HepG2 (cell line): ENCODE data around the gene ZNF433. TPM values are rescaled to one million over a fixed set of nuclear protein-coding genes. Genes with fewer than 3 reads are reported as not detected.

Experiments used
- CEBPG ChIP-seq: IDR thresholded peaks from 2 replicates; pipeline ENCODE4 v1.6.1; 2016
- GFI1 ChIP-seq: sonication (generic); formaldehyde crosslinking; IDR thresholded peaks from 2 replicates; pipeline ENCODE4 v1.5.0; 2020; ENCODE audit warnings: missing genetic modification reagents, mild to moderate bottlenecking, borderline replicate concordance
- HDAC1 ChIP-seq: sonication (generic); formaldehyde crosslinking; IDR thresholded peaks from 2 replicates; pipeline ENCODE4 v1.5.1; 2020; ENCODE audit warnings: mild to moderate bottlenecking, missing genetic modification reagents
- MIXL1 ChIP-seq: IDR thresholded peaks from 2 replicates; pipeline ENCODE4 v1.6.1; 2016
- MXI1 ChIP-seq: IDR thresholded peaks from 3 replicates; pipeline ENCODE4 v1.6.1; 2012; ENCODE audit warnings: low read depth, low read length, inconsistent platforms, borderline replicate concordance
- POLR2A ChIP-seq, 2 experiments: IDR thresholded peaks; 2 replicates each; pipeline ENCODE4 v1.6.1; 2011; ENCODE audit warnings: low read depth in 2 of 2, low read length in 2 of 2, mild to moderate bottlenecking in 1 of 2, moderate library complexity in 1 of 2; ENCODE audit not compliant: insufficient read depth in 1 of 2
- PRMT3 ChIP-seq: sonication (generic); formaldehyde crosslinking; IDR thresholded peaks from 2 replicates; pipeline ENCODE4 v1.8.1; 2022; ENCODE audit warnings: low read depth, mild to moderate bottlenecking, moderate library complexity, missing genetic modification reagents, borderline replicate concordance
- TAF1 ChIP-seq: sonication (generic); formaldehyde crosslinking; IDR thresholded peaks from 2 replicates; pipeline ENCODE4 v1.4.0; 2020; ENCODE audit warnings: missing genetic modification reagents
- ZNF329 ChIP-seq: sonication (generic); formaldehyde crosslinking; IDR thresholded peaks from 2 replicates; pipeline ENCODE4 v1.9.0; 2021; ENCODE audit warnings: low read depth, mild to moderate bottlenecking, missing genetic modification reagents
- ZNF552 ChIP-seq: sonication (generic); formaldehyde crosslinking; IDR thresholded peaks from 2 replicates; pipeline ENCODE4 v1.9.0; 2022; ENCODE audit warnings: missing genetic modification reagents, mild to moderate bottlenecking, borderline replicate concordance
- polyA plus RNA-seq, 8 experiments: library from polyadenylated mRNA; depleted of rRNA in 3 of 8; stranded (reverse) in 7 of 8; unstranded in 1 of 8; fragments of >200 nt; fragmentation: Illumina TruSeq in 4 of 8; extraction: Trizol in 4 of 8; gene quantifications; 2 replicates each; pipeline versions ENCODE4 v1.2.1 to v1.2.3, GENCODE V29; 2011 to 2016; ENCODE audit warnings: low read depth in 4 of 8, missing spikeins in 1 of 8, mixed read lengths in 1 of 8; ENCODE audit not compliant: insufficient read depth in 1 of 8
- total RNA-seq, 5 experiments: library from RNA; depleted of rRNA; stranded (reverse); fragments of >200 nt; fragmentation: Illumina TruSeq; extraction: Trizol; gene quantifications; 2 replicates each; pipeline ENCODE4 v1.2.3, GENCODE V29; 2016; ENCODE audit warnings: low read depth in 1 of 5
- TF ChIP-seq, protein P1 (sequence below): sonication (generic); formaldehyde crosslinking; IDR thresholded peaks from 2 replicates; pipeline ENCODE4 v1.5.0; 2020; ENCODE audit warnings: mild to moderate bottlenecking, missing genetic modification reagents, borderline replicate concordance
- TF ChIP-seq, protein P2 (sequence below): IDR thresholded peaks from 2 replicates; pipeline ENCODE4 v1.6.1; 2012; ENCODE audit warnings: low read depth, low read length, improper control_type of control experiment
- TF ChIP-seq, protein P3 (sequence below): sonication (generic); formaldehyde crosslinking; IDR thresholded peaks from 2 replicates; pipeline ENCODE4 v1.5.1; 2020; ENCODE audit warnings: mild to moderate bottlenecking, missing genetic modification reagents, moderate library complexity
- TF ChIP-seq, protein P4 (sequence below): sonication (generic); formaldehyde crosslinking; IDR thresholded peaks from 2 replicates; pipeline ENCODE4 v1.9.0; 2021; ENCODE audit warnings: missing genetic modification reagents, borderline replicate concordance
- TF ChIP-seq, protein P5 (sequence below): fragments of 450-650 bp; IDR thresholded peaks from 2 replicates; pipeline ENCODE4 v1.6.1; 2016

The ZNF433 gene
- total and polyA plus RNA-seq, 2 of the 13 experiments (the other 11 are each of a cell fraction or from before 2014, with no cell fraction given), result 1.8 to 4.9 TPM

DNA sequence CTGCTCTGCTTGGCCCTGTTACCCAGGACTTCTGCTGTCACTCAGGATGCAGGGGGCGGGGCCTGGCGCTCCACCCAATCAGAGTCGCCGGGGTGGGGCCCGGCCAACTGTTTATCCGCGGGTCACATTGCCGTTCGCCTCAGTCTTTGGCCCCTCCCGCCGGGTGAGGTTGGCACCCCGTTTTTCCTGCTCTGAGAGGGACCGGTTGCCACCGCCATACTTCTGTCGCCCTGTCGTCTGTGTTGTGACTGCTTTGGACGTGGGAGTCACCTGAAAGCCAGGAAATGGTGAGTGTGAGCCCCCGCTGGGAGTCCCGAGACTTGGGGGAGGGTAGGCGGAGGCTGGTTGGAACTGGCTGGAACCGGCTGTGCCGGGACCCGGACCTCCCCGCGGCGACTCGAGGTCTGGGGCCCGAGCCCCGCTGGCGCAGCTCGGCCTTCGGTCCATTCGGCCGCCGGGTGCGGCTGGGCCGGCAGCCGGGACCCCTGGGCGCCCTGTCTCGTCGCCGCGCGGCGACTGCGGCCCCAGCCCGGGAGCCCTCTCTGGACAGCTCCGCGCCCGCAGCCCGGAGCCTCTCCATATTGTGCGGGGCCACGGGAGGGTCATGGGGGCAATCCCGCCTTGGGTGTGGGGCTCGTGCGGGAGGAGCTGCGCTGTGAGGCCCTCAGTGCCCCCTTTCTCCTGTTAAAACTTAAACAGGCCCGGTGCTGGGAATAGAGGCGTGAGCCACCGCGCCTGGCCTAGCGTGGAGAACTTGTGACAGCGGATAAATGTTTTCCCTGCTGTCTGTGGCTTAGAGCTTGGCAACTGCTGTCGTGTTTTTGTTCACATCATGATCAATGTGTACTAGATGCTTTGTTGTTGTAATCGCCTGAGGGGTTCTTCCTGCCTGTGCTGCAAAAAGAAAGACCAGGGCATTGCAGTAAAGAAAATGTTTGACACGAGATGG is 29.4 kb upstream of the ZNF433 start, which contains the start of gene ZNF844 (continued):
- TF ChIP-seq ZNF329 (CRISPR knock-in tag) (0 out of 2 replicates have a peak, but pooled peaks have one; percentile 62), PRMT3 (CRISPR knock-in tag) (no peak), MIXL1 (CRISPR knock-in tag) (0 out of 2 replicates have a peak, but pooled peaks have one; percentile 13), POLR2A (IDR thresholded peaks at IDR 0.05; ENCODE audit: insufficient read depth in 1 of 2, low read depth in 2 of 2, low read length in 2 of 2) (peak; percentile 83 to 91), GFI1 (CRISPR knock-in tag) (peak; percentile 44; the same call in 1 of the 2 replicates), CEBPG (no peak), TAF1 (CRISPR knock-in tag) (peak; percentile 63), ZNF552 (no peak), MXI1 (peak; percentile 22; the same call in 1 of the 3 replicates), HDAC1 (CRISPR knock-in tag) (peak; percentile 44; the same call in 1 of the 2 replicates)
- TF ChIP-seq, protein P1, sequence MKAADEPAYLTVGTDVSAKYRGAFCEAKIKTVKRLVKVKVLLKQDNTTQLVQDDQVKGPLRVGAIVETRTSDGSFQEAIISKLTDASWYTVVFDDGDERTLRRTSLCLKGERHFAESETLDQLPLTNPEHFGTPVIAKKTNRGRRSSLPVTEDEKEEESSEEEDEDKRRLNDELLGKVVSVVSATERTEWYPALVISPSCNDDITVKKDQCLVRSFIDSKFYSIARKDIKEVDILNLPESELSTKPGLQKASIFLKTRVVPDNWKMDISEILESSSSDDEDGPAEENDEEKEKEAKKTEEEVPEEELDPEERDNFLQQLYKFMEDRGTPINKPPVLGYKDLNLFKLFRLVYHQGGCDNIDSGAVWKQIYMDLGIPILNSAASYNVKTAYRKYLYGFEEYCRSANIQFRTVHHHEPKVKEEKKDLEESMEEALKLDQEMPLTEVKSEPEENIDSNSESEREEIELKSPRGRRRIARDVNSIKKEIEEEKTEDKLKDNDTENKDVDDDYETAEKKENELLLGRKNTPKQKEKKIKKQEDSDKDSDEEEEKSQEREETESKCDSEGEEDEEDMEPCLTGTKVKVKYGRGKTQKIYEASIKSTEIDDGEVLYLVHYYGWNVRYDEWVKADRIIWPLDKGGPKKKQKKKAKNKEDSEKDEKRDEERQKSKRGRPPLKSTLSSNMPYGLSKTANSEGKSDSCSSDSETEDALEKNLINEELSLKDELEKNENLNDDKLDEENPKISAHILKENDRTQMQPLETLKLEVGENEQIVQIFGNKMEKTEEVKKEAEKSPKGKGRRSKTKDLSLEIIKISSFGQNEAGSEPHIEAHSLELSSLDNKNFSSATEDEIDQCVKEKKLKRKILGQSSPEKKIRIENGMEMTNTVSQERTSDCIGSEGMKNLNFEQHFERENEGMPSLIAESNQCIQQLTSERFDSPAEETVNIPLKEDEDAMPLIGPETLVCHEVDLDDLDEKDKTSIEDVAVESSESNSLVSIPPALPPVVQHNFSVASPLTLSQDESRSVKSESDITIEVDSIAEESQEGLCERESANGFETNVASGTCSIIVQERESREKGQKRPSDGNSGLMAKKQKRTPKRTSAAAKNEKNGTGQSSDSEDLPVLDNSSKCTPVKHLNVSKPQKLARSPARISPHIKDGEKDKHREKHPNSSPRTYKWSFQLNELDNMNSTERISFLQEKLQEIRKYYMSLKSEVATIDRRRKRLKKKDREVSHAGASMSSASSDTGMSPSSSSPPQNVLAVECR, result peak; percentile 81; the same call in 1 of the 2 replicates
- TF ChIP-seq, protein P2, sequence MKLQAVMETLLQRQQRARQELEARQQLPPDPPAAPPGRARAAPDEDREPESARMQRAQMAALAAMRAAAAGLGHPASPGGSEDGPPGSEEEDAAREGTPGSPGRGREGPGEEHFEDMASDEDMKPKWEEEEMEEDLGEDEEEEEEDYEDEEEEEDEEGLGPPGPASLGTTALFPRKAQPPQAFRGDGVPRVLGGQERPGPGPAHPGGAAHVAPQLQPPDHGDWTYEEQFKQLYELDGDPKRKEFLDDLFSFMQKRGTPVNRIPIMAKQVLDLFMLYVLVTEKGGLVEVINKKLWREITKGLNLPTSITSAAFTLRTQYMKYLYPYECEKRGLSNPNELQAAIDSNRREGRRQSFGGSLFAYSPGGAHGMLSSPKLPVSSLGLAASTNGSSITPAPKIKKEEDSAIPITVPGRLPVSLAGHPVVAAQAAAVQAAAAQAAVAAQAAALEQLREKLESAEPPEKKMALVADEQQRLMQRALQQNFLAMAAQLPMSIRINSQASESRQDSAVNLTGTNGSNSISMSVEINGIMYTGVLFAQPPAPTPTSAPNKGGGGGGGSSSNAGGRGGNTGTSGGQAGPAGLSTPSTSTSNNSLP, result no peak
- TF ChIP-seq, protein P3, sequence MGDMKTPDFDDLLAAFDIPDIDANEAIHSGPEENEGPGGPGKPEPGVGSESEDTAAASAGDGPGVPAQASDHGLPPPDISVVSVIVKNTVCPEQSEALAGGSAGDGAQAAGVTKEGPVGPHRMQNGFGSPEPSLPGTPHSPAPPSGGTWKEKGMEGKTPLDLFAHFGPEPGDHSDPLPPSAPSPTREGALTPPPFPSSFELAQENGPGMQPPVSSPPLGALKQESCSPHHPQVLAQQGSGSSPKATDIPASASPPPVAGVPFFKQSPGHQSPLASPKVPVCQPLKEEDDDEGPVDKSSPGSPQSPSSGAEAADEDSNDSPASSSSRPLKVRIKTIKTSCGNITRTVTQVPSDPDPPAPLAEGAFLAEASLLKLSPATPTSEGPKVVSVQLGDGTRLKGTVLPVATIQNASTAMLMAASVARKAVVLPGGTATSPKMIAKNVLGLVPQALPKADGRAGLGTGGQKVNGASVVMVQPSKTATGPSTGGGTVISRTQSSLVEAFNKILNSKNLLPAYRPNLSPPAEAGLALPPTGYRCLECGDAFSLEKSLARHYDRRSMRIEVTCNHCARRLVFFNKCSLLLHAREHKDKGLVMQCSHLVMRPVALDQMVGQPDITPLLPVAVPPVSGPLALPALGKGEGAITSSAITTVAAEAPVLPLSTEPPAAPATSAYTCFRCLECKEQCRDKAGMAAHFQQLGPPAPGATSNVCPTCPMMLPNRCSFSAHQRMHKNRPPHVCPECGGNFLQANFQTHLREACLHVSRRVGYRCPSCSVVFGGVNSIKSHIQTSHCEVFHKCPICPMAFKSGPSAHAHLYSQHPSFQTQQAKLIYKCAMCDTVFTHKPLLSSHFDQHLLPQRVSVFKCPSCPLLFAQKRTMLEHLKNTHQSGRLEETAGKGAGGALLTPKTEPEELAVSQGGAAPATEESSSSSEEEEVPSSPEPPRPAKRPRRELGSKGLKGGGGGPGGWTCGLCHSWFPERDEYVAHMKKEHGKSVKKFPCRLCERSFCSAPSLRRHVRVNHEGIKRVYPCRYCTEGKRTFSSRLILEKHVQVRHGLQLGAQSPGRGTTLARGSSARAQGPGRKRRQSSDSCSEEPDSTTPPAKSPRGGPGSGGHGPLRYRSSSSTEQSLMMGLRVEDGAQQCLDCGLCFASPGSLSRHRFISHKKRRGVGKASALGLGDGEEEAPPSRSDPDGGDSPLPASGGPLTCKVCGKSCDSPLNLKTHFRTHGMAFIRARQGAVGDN (CRISPR knock-in tag), result peak; percentile 60
- TF ChIP-seq, protein P4, sequence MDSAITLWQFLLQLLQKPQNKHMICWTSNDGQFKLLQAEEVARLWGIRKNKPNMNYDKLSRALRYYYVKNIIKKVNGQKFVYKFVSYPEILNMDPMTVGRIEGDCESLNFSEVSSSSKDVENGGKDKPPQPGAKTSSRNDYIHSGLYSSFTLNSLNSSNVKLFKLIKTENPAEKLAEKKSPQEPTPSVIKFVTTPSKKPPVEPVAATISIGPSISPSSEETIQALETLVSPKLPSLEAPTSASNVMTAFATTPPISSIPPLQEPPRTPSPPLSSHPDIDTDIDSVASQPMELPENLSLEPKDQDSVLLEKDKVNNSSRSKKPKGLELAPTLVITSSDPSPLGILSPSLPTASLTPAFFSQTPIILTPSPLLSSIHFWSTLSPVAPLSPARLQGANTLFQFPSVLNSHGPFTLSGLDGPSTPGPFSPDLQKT, result no peak
- TF ChIP-seq, protein P5, sequence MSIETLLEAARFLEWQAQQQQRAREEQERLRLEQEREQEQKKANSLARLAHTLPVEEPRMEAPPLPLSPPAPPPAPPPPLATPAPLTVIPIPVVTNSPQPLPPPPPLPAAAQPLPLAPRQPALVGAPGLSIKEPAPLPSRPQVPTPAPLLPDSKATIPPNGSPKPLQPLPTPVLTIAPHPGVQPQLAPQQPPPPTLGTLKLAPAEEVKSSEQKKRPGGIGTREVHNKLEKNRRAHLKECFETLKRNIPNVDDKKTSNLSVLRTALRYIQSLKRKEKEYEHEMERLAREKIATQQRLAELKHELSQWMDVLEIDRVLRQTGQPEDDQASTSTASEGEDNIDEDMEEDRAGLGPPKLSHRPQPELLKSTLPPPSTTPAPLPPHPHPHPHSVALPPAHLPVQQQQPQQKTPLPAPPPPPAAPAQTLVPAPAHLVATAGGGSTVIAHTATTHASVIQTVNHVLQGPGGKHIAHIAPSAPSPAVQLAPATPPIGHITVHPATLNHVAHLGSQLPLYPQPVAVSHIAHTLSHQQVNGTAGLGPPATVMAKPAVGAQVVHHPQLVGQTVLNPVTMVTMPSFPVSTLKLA, result peak; percentile 50
